HEK293 (cell line): ENCODE data around the gene R3HDM2.

Source experiments
- GLI2 ChIP-seq: fragments of 450-650 bp; formaldehyde crosslinking; IDR thresholded peaks from 2 replicates; pipeline ENCODE4; 2017; ENCODE audit warnings: missing biosample characterization, missing genetic modification characterization, low read depth, borderline replicate concordance
- GLIS2 ChIP-seq: fragments of 450-650 bp; formaldehyde crosslinking; IDR thresholded peaks from 2 replicates; pipeline ENCODE4 v1.5.1; 2016; ENCODE audit warnings: missing biosample characterization, missing genetic modification characterization
- HIC1 ChIP-seq: fragments of 450-650 bp; formaldehyde crosslinking; IDR thresholded peaks from 2 replicates; pipeline ENCODE4 v1.5.1; 2016; ENCODE audit warnings: missing biosample characterization, missing genetic modification characterization
- HOXC10 ChIP-seq: sonication (generic); formaldehyde crosslinking; IDR thresholded peaks from 2 replicates; pipeline ENCODE4 v1.8.1; 2023; ENCODE audit warnings: mild to moderate bottlenecking, missing genetic modification reagents
- KLF8 ChIP-seq: fragments of 450-650 bp; formaldehyde crosslinking; IDR thresholded peaks from 2 replicates; pipeline ENCODE4 v1.5.1; 2016; ENCODE audit warnings: missing biosample characterization, missing genetic modification characterization
- KLF9 ChIP-seq: fragments of 450-650 bp; formaldehyde crosslinking; IDR thresholded peaks from 2 replicates; pipeline ENCODE4 v1.5.1; 2016; ENCODE audit warnings: missing biosample characterization, missing genetic modification characterization, low read depth
- OSR2 ChIP-seq: fragments of 450-650 bp; formaldehyde crosslinking; IDR thresholded peaks from 2 replicates; pipeline ENCODE4 v1.5.1; 2016; ENCODE audit warnings: missing biosample characterization, missing genetic modification characterization
- PRDM10 ChIP-seq: fragments of 450-650 bp; formaldehyde crosslinking; IDR thresholded peaks from 2 replicates; pipeline ENCODE4 v1.5.1; 2016; ENCODE audit warnings: missing biosample characterization, missing genetic modification characterization
- SP7 ChIP-seq: fragments of 450-650 bp; formaldehyde crosslinking; IDR thresholded peaks from 2 replicates; pipeline ENCODE4 v1.5.1; 2016; ENCODE audit warnings: missing biosample characterization, missing genetic modification characterization
- YY2 ChIP-seq: fragments of 450-650 bp; formaldehyde crosslinking; IDR thresholded peaks from 2 replicates; pipeline ENCODE4 v1.5.1; 2016; ENCODE audit warnings: missing biosample characterization, missing genetic modification characterization
- ZBTB20 ChIP-seq: fragments of 450-650 bp; formaldehyde crosslinking; IDR thresholded peaks from 2 replicates; pipeline ENCODE4 v1.5.1; 2016; ENCODE audit warnings: missing biosample characterization, missing genetic modification characterization
- ZFP3 ChIP-seq: fragments of 450-650 bp; formaldehyde crosslinking; IDR thresholded peaks from 2 replicates; pipeline ENCODE4 v1.5.1; 2016; ENCODE audit warnings: low read depth, missing biosample characterization, missing genetic modification characterization
- ZNF10 ChIP-seq: fragments of 450-650 bp; formaldehyde crosslinking; IDR thresholded peaks from 2 replicates; pipeline ENCODE4 v1.5.1; 2017; ENCODE audit warnings: missing biosample characterization, missing genetic modification characterization
- ZNF140 ChIP-seq: fragments of 450-650 bp; formaldehyde crosslinking; IDR thresholded peaks from 2 replicates; pipeline ENCODE4 v1.5.1; 2016; ENCODE audit warnings: missing biosample characterization, missing genetic modification characterization
- ZNF148 ChIP-seq: fragments of 450-650 bp; formaldehyde crosslinking; IDR thresholded peaks from 2 replicates; pipeline ENCODE4 v1.5.0; 2017; ENCODE audit warnings: missing biosample characterization, missing genetic modification characterization, borderline replicate concordance
- ZNF19 ChIP-seq: fragments of 450-650 bp; formaldehyde crosslinking; IDR thresholded peaks from 2 replicates; pipeline ENCODE4; 2016; ENCODE audit warnings: missing biosample characterization, missing genetic modification characterization, low read depth
- ZNF2 ChIP-seq: fragments of 450-650 bp; formaldehyde crosslinking; IDR thresholded peaks from 2 replicates; pipeline ENCODE4 v1.5.1; 2016; ENCODE audit warnings: missing biosample characterization, missing genetic modification characterization
- ZNF26 ChIP-seq: fragments of 450-650 bp; formaldehyde crosslinking; IDR thresholded peaks from 2 replicates; pipeline ENCODE4 v1.5.1; 2016; ENCODE audit warnings: missing biosample characterization, missing genetic modification characterization
- ZNF433 ChIP-seq: fragments of 450-650 bp; formaldehyde crosslinking; IDR thresholded peaks from 2 replicates; pipeline ENCODE4 v1.5.1; 2016; ENCODE audit warnings: missing biosample characterization, missing genetic modification characterization, low read depth
- ZNF518A ChIP-seq: fragments of 450-650 bp; formaldehyde crosslinking; conservative IDR thresholded peaks from 2 replicates; pipeline ENCODE4 v1.5.1; 2016; ENCODE audit warnings: low read depth, missing biosample characterization, missing genetic modification characterization
- ZNF529 ChIP-seq: fragments of 450-650 bp; formaldehyde crosslinking; IDR thresholded peaks from 2 replicates; pipeline ENCODE4 v1.5.1; 2017; ENCODE audit warnings: missing genetic modification characterization, missing biosample characterization; ENCODE audit not compliant: insufficient replicate concordance
- ZNF623 ChIP-seq: fragments of 450-650 bp; formaldehyde crosslinking; IDR thresholded peaks from 2 replicates; pipeline ENCODE4 v1.5.1; 2016; ENCODE audit warnings: missing biosample characterization, missing genetic modification characterization
- ZNF624 ChIP-seq: fragments of 450-650 bp; formaldehyde crosslinking; IDR thresholded peaks from 2 replicates; pipeline ENCODE4 v1.5.1; 2017; ENCODE audit warnings: missing biosample characterization, missing genetic modification characterization
- ZNF76 ChIP-seq: fragments of 450-650 bp; formaldehyde crosslinking; IDR thresholded peaks from 2 replicates; pipeline ENCODE4; 2016; ENCODE audit warnings: low read depth, missing biosample characterization, missing genetic modification characterization, borderline replicate concordance

R3HDM2 gene

GRCh38 chr12:57216921-57217879 lies 213.6 kb downstream of the R3HDM2 start (continued):
- TF ChIP-seq ZNF26 (tag by site-specific recombination) (no peak), OSR2 (no peak), GLIS2 (tag by site-specific recombination) (peak; percentile 94), ZNF518A (tag by site-specific recombination) (no peak), HOXC10 (CRISPR knock-in tag) (no peak), ZNF529 (tag by site-specific recombination) (no peak), ZNF10 (no peak), SP7 (tag by site-specific recombination) (no peak), ZNF148 (tag by site-specific recombination) (no peak), GLI2 (no peak), YY2 (peak; percentile 35; the same call in 1 of the 2 replicates), ZNF433 (tag by site-specific recombination) (no peak), ZFP3 (tag by site-specific recombination) (no peak), ZNF623 (tag by site-specific recombination) (no peak), ZNF76 (tag by site-specific recombination) (peak; percentile 44; the same call in 1 of the 2 replicates), PRDM10 (tag by site-specific recombination) (peak; percentile 76), KLF8 (tag by site-specific recombination) (peak; percentile 58; the same call in 1 of the 2 replicates), ZNF2 (peak; percentile 63; the same call in 1 of the 2 replicates), ZNF140 (no peak), KLF9 (tag by site-specific recombination) (peak; percentile 86), ZNF19 (tag by site-specific recombination) (no peak), HIC1 (tag by site-specific recombination) (peak; percentile 56), ZBTB20 (tag by site-specific recombination) (peak; percentile 29; the same call in 1 of the 2 replicates), ZNF624 (tag by site-specific recombination) (no peak)
